Endodermal cell (in vitro differentiated cells): Measurements from ENCODE around the gene NTPCR. TPM values are rescaled to one million over a fixed set of nuclear protein-coding genes. Genes with fewer than 3 reads are reported as not detected.

Experiments
- DNase-seq: peaks from one replicate; pipeline ENCODE4 v3.0.0-alpha.2; 2017
- H3K27ac ChIP-seq: 2 replicates; pipeline ENCODE4 v1.5.1; 2013; ENCODE audit warnings: mild to moderate bottlenecking, low read depth, low read length, moderate library complexity
- H3K27me3 ChIP-seq: 2 replicates; pipeline ENCODE4 v1.6.1; 2013; ENCODE audit warnings: mild to moderate bottlenecking, low read length, moderate library complexity; ENCODE audit not compliant: insufficient read depth, control insufficient read depth, poor library complexity, severe bottlenecking
- H3K36me3 ChIP-seq: 2 replicates; pipeline ENCODE4 v1.7.0; 2013; ENCODE audit warnings: mild to moderate bottlenecking, low read length, moderate library complexity; ENCODE audit not compliant: control insufficient read depth, insufficient read depth
- H3K4me1 ChIP-seq: one replicate; pipeline ENCODE4 v1.7.0; 2013; ENCODE audit warnings: low read length; ENCODE audit not compliant: control insufficient read depth, insufficient read depth
- H3K4me3 ChIP-seq: 2 replicates; pipeline ENCODE4 v1.5.1; 2013; ENCODE audit warnings: mild to moderate bottlenecking, low read length, moderate library complexity
- H3K9ac ChIP-seq: 2 replicates; pipeline ENCODE4 v1.6.1; 2013; ENCODE audit warnings: mild to moderate bottlenecking, low read length, moderate library complexity; ENCODE audit not compliant: poor library complexity, severe bottlenecking; ENCODE audit errors: extremely low read depth
- H3K9me3 ChIP-seq: 2 replicates; pipeline ENCODE4 v1.6.1; 2013; ENCODE audit warnings: mild to moderate bottlenecking, low read length, moderate library complexity; ENCODE audit not compliant: control insufficient read depth
- H3K27ac Mint-ChIP-seq: 2 replicates; pipeline ENCODE4 v1.8.0; 2020; ENCODE audit warnings: mixed read lengths
- H3K27me3 Mint-ChIP-seq: 2 replicates; pipeline ENCODE4 v1.8.0; 2021; ENCODE audit warnings: mild to moderate bottlenecking, mixed read lengths; ENCODE audit not compliant: insufficient read depth
- H3K36me3 Mint-ChIP-seq: 2 replicates; pipeline ENCODE4 v1.8.0; 2020; ENCODE audit warnings: low read depth, mixed read lengths
- H3K4me1 Mint-ChIP-seq: 2 replicates; pipeline ENCODE4 v1.8.0; 2020; ENCODE audit warnings: mixed read lengths
- H3K4me3 Mint-ChIP-seq: 2 replicates; pipeline ENCODE4 v1.8.0; 2020; ENCODE audit warnings: mild to moderate bottlenecking, moderate library complexity, mixed read lengths
- H3K9me3 Mint-ChIP-seq: 2 replicates; pipeline ENCODE4 v1.8.0; 2020; ENCODE audit warnings: mild to moderate bottlenecking, mixed read lengths
- CTCF ChIP-seq: fragments of 200-600 bp; sonication (generic); conservative IDR thresholded peaks from 2 replicates; pipeline ENCODE4 v1.5.0; 2021; ENCODE audit warnings: antibody characterized with exemption, mild to moderate bottlenecking
- WGBS, 2 experiments: methylation state at CpG; one replicate each; pipeline versions ENCODE4 v1.1.5 to v1.1.7; 2013; ENCODE audit warnings: missing lambda C conversion rate in 2 of 2, mixed read lengths in 1 of 2; ENCODE audit not compliant: insufficient coverage in 1 of 2, insufficient read length in 1 of 2; 5-methylcytosine and 5-hydroxymethylcytosine counted together
- total RNA-seq, 2 donors: library from RNA; stranded (reverse); fragmentation: NEBNext Ultra II Directional in 1 of 2; extraction: Animal tissue kit (Norgen Biotek cat#: 25700) in 1 of 2; gene quantifications; 2 replicates in 1 of 2; 3 replicates in 1 of 2; pipeline ENCODE4 v1.2.1, GENCODE V29; 2021

Gene NTPCR
- total RNA-seq, 2 donors from 2014 or later = 30.9 to 43.3 TPM

GRCh38 chr1:233024199-233024598, 73.8 kb downstream of the NTPCR start:
- Histone ChIP-seq H3K27ac (no peak overlapping the region), H3K4me1 (peaks cover 8% of the 10 kb centered on the region), H3K9me3 (no peaks in the 10 kb centered on the region), H3K36me3 (no peaks in the 10 kb centered on the region), H3K27me3 (peaks cover 30% of the 10 kb centered on the region), H3K9ac (no peak overlapping the region), H3K4me3 (no peak overlapping the region)
- peaks cover 8% of the 10 kb centered on the region for H3K36me3 Mint-ChIP-seq
- peaks cover 53% of the 10 kb centered on the region for H3K27me3 Mint-ChIP-seq
- DNase-seq = no peak
- no peak overlapping the region for H3K27ac Mint-ChIP-seq
- 89 to 97% methylated on average over 5 to 9 of the region's 9 CpGs for whole genome bisulfite sequencing, 2 experiments
- peaks cover 28% of the 10 kb centered on the region for H3K4me1 Mint-ChIP-seq
- no peak overlapping the region for H3K4me3 Mint-ChIP-seq
- no peaks in the 10 kb centered on the region for H3K9me3 Mint-ChIP-seq
- no peak for TF ChIP-seq CTCF

GRCh38 chr1:233025157-233025556, 74.7 kb downstream of the NTPCR start:
- Histone ChIP-seq H3K4me3 (no peak overlapping the region), H3K9me3 (no peaks in the 10 kb centered on the region), H3K4me1 (peaks cover 3% of the 10 kb centered on the region), H3K27me3 (peaks cover 26% of the 10 kb centered on the region), H3K9ac (no peak overlapping the region), H3K36me3 (no peaks in the 10 kb centered on the region), H3K27ac (no peak overlapping the region)
- H3K27me3 Mint-ChIP-seq = peaks cover 44% of the 10 kb centered on the region
- H3K9me3 Mint-ChIP-seq = no peaks in the 10 kb centered on the region
- H3K36me3 Mint-ChIP-seq = peaks cover 5% of the 10 kb centered on the region
- peak; percentile 85 for TF ChIP-seq CTCF
- DNase-seq = peak; percentile 92
- no peak overlapping the region for H3K4me3 Mint-ChIP-seq
- peaks cover 18% of the 10 kb centered on the region for H3K4me1 Mint-ChIP-seq
- no peak overlapping the region for H3K27ac Mint-ChIP-seq
- WGBS, 2 experiments = 47 to 68% methylated on average over 4 to 12 of the region's 12 CpGs

GRCh38 chr1:233025567-233025966, 75.2 kb downstream of the NTPCR start:
- Mint-ChIP-seq H3K4me1 (peaks cover 17% of the 10 kb centered on the region), H3K9me3 (no peaks in the 10 kb centered on the region), H3K4me3 (no peak overlapping the region), H3K36me3 (peaks cover 5% of the 10 kb centered on the region), H3K27ac (no peak overlapping the region), H3K27me3 (peaks cover 44% of the 10 kb centered on the region)
- Histone ChIP-seq H3K4me1 (no peaks in the 10 kb centered on the region), H3K4me3 (no peak overlapping the region), H3K27ac (no peak overlapping the region), H3K9me3 (no peaks in the 10 kb centered on the region), H3K27me3 (peaks cover 26% of the 10 kb centered on the region), H3K9ac (no peak overlapping the region), H3K36me3 (no peaks in the 10 kb centered on the region)
- 83 to 100% methylated on average over 1 to 2 of the region's 2 CpGs for WGBS, 2 experiments
- DNase-seq = no peak
- no peak for TF ChIP-seq CTCF
